ENCODE data around the gene HLA-E. TPM values are rescaled to one million over a fixed set of nuclear protein-coding genes. Genes with fewer than 3 reads are reported as not detected.

The HLA-E gene
- total and polyA plus RNA-seq, 10 of the 15 experiments (the other 5 are each of a cell fraction or from before 2014, with no cell fraction given) = 35.1 to 483 (median 267) TPM

DNA sequence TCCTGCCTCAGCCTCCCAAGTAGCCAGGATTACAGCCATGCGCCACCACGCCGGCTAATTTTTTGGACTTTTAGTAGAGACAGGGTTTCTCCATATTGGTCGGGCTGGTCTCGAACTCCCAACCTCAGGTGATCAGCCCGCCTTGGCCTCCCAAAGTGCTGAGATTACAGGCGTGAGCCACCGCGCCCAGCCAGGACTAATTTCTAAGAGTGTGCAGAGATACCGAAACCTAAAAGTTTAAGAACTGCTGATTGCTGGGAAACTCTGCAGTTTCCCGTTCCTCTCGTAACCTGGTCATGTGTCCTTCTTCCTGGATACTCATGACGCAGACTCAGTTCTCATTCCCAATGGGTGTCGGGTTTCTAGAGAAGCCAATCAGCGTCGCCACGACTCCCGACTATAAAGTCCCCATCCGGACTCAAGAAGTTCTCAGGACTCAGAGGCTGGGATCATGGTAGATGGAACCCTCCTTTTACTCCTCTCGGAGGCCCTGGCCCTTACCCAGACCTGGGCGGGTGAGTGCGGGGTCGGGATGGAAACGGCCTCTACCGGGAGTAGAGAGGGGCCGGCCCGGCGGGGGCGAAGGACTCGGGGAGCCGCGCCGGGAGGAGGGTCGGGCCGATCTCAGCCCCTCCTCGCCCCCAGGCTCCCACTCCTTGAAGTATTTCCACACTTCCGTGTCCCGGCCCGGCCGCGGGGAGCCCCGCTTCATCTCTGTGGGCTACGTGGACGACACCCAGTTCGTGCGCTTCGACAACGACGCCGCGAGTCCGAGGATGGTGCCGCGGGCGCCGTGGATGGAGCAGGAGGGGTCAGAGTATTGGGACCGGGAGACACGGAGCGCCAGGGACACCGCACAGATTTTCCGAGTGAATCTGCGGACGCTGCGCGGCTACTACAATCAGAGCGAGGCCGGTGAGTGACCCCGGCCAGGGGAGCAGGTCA is at the start of gene HLA-E (continued):
- TF ChIP-seq, protein P1, sequence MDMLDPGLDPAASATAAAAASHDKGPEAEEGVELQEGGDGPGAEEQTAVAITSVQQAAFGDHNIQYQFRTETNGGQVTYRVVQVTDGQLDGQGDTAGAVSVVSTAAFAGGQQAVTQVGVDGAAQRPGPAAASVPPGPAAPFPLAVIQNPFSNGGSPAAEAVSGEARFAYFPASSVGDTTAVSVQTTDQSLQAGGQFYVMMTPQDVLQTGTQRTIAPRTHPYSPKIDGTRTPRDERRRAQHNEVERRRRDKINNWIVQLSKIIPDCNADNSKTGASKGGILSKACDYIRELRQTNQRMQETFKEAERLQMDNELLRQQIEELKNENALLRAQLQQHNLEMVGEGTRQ (IDR thresholded peaks at IDR 0.05; ENCODE audit: borderline replicate concordance, low read depth, low read length) = peak; percentile 43; the same call in 1 of the 2 replicates
- TF ChIP-seq, protein P2, sequence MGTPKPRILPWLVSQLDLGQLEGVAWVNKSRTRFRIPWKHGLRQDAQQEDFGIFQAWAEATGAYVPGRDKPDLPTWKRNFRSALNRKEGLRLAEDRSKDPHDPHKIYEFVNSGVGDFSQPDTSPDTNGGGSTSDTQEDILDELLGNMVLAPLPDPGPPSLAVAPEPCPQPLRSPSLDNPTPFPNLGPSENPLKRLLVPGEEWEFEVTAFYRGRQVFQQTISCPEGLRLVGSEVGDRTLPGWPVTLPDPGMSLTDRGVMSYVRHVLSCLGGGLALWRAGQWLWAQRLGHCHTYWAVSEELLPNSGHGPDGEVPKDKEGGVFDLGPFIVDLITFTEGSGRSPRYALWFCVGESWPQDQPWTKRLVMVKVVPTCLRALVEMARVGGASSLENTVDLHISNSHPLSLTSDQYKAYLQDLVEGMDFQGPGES (IDR thresholded peaks at IDR 0.05) = peak; percentile 33; the same call in 1 of the 2 replicates
- TF ChIP-seq, protein P3, sequence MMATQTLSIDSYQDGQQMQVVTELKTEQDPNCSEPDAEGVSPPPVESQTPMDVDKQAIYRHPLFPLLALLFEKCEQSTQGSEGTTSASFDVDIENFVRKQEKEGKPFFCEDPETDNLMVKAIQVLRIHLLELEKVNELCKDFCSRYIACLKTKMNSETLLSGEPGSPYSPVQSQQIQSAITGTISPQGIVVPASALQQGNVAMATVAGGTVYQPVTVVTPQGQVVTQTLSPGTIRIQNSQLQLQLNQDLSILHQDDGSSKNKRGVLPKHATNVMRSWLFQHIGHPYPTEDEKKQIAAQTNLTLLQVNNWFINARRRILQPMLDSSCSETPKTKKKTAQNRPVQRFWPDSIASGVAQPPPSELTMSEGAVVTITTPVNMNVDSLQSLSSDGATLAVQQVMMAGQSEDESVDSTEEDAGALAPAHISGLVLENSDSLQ (IDR thresholded peaks at IDR 0.05) = no peak
- TF ChIP-seq, protein P4, sequence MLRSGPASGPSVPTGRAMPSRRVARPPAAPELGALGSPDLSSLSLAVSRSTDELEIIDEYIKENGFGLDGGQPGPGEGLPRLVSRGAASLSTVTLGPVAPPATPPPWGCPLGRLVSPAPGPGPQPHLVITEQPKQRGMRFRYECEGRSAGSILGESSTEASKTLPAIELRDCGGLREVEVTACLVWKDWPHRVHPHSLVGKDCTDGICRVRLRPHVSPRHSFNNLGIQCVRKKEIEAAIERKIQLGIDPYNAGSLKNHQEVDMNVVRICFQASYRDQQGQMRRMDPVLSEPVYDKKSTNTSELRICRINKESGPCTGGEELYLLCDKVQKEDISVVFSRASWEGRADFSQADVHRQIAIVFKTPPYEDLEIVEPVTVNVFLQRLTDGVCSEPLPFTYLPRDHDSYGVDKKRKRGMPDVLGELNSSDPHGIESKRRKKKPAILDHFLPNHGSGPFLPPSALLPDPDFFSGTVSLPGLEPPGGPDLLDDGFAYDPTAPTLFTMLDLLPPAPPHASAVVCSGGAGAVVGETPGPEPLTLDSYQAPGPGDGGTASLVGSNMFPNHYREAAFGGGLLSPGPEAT (IDR thresholded peaks at IDR 0.05; ENCODE audit: low read depth) = peak; percentile 49; the same call in 1 of the 2 replicates
- TF ChIP-seq TAF1 (IDR thresholded peaks at IDR 0.05; ENCODE audit: borderline replicate concordance, low read depth, low read length) = peak; percentile 91
- TF ChIP-seq KDM1A (IDR thresholded peaks at IDR 0.05; ENCODE audit: borderline replicate concordance) = 0 out of 2 replicates have a peak, but pooled peaks have one; percentile 30
- TF ChIP-seq MEF2A (IDR thresholded peaks at IDR 0.05; ENCODE audit: insufficient read depth, low read depth, low read length) = 0 out of 2 replicates have a peak, but pooled peaks have one; percentile 4
- TF ChIP-seq HDAC6 (IDR thresholded peaks at IDR 0.05; ENCODE audit: unreplicated experiment) = peak; percentile 88
- no peak for TF ChIP-seq MEF2B (IDR thresholded peaks at IDR 0.05; ENCODE audit: partially characterized antibody, poor library complexity, severe bottlenecking)
- no peak for TF ChIP-seq SUZ12 (IDR thresholded peaks at IDR 0.05; ENCODE audit: unreplicated experiment)
- peak; percentile 84 for TF ChIP-seq SP1 (IDR thresholded peaks at IDR 0.05; ENCODE audit: low read depth, low read length)
- TF ChIP-seq, protein P5, sequence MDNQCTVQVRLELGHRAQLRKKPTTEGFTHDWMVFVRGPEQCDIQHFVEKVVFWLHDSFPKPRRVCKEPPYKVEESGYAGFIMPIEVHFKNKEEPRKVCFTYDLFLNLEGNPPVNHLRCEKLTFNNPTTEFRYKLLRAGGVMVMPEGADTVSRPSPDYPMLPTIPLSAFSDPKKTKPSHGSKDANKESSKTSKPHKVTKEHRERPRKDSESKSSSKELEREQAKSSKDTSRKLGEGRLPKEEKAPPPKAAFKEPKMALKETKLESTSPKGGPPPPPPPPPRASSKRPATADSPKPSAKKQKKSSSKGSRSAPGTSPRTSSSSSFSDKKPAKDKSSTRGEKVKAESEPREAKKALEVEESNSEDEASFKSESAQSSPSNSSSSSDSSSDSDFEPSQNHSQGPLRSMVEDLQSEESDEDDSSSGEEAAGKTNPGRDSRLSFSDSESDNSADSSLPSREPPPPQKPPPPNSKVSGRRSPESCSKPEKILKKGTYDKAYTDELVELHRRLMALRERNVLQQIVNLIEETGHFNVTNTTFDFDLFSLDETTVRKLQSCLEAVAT (IDR thresholded peaks at IDR 0.05) = peak; percentile 98
- peak; percentile 98 for TF ChIP-seq POLR2AphosphoS2 (IDR thresholded peaks at IDR 0.05; ENCODE audit: low read depth, low read length)
- TF ChIP-seq, protein P6, sequence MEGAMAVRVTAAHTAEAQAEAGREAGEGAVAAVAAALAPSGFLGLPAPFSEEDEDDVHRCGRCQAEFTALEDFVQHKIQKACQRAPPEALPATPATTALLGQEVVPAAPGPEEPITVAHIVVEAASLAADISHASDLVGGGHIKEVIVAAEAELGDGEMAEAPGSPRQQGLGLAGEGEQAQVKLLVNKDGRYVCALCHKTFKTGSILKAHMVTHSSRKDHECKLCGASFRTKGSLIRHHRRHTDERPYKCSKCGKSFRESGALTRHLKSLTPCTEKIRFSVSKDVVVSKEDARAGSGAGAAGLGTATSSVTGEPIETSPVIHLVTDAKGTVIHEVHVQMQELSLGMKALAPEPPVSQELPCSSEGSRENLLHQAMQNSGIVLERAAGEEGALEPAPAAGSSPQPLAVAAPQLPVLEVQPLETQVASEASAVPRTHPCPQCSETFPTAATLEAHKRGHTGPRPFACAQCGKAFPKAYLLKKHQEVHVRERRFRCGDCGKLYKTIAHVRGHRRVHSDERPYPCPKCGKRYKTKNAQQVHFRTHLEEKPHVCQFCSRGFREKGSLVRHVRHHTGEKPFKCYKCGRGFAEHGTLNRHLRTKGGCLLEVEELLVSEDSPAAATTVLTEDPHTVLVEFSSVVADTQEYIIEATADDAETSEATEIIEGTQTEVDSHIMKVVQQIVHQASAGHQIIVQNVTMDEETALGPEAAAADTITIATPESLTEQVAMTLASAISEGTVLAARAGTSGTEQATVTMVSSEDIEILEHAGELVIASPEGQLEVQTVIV (IDR thresholded peaks at IDR 0.05; ENCODE audit: borderline replicate concordance, partially characterized antibody) = peak; percentile 77
- peak; percentile 21 for TF ChIP-seq FOS (IDR thresholded peaks at IDR 0.05; ENCODE audit: borderline replicate concordance, extremely low read depth, insufficient read length)
- peak in 1 of 2 experiments; percentile 13; a peak in 1 of 3 replicates for TF ChIP-seq EGR1 (IDR thresholded peaks at IDR 0.05; ENCODE audit: borderline replicate concordance in 1 of 2, low read depth in 2 of 2, low read length in 2 of 2)
- no peak for TF ChIP-seq BRCA1 (IDR thresholded peaks at IDR 0.05; ENCODE audit: low read depth, low read length)
- no peak for TF ChIP-seq BCL11A (IDR thresholded peaks at IDR 0.05; ENCODE audit: low read depth, low read length)
- peak; percentile 94 for TF ChIP-seq POLR2A (IDR thresholded peaks at IDR 0.05; ENCODE audit: low read depth, low read length)

Measured in GM12878 (cell line).